IPS-NIHi7 (cell line): ENCODE results near the gene PPFIBP1.
"Not testable (repeated sequence)": the region's sequence is repeated elsewhere in the genome, so short reads cannot be mapped to it uniquely, and the experiment has no call there.

Experiments used
- DNase-seq: peaks from one replicate; pipeline ENCODE4 v3.0.0; 2012; ENCODE audit warnings: mixed read lengths; ENCODE audit errors: extremely low spot score

The PPFIBP1 gene

DNA sequence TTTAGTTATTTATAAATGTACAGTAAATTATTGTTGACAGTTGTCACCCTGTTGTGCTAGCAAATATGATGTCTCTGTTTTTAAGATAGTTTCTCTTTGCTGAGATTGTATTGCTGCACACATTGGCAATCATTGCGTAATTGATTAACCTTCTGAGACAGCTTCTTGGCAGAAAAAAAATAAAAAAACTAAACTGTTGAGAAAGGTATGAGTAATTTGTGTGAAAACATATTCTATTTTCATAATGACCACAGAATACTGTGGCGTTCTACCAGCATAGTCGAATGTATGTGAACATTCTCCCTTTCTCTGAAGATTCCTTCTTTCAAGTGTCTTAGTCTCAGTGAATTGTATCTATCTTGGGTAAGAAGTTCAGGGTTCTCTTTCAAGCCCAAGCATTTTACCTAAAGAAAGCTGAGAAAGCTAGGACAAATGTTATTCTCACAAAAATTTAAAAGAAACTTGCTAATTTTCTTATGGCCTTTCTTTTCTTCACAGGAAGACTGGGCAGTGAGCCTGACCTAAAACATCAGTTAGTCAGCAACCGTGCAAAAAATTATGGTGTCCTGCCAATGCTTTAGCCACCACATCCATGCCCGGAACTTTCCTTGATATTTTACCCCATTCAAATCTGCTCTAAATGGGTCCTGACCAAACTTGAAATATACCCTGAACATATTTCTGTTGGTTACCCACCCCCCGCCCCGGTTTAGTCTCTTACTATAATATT lies 103.3 kb downstream of the PPFIBP1 start:
- DNase-seq, result no peak

DNA sequence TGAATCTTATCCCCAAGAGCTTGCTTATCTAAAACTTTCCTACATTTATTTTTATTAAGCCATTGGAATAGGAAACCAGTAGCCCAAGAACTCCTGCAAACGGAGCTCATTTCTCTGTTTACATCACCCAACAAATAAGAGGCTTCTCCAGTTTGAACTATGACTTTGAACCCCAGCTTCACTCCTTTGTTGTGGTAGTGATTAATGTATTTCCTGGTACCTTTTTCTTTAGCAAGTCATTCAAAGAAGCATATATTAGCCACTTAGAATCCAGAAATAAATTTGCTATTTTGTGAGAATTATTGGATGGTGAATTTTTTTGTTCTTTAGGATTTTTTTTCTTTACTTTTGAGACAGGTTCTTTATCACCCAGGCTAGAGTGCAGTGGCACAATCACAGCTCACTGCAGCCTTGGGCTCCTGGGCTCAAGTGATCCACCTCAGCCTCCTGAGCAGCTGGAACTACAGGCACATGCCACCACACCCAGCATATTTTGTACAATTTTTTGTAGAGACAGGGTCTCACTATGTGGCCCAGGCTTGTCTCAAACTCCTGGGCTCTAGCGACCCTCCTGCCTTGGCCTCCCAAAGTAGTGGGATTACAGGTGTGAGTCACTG lies 104.0 kb downstream of the PPFIBP1 start:
- not testable (repeated sequence) for DNase-seq

DNA sequence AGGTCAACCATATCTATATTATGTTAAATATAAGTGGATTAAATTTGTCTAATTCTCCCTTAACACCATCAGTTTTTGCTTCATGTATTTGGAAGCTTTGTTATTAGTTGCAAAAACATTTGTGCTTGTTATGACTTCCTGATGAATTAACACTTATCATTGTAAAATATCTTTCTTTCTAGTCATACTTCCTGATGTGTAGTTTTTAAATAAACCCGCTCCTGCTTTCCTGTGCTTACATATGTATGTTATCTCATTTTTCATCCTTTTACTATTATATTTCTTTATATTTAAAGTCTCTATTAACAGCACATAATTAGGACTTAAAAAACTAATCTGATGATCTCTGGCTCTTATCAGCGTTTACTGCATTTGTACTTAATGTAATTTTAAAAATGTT lies 106.2 kb downstream of the PPFIBP1 start:
- not testable (repeated sequence) for DNase-seq

DNA sequence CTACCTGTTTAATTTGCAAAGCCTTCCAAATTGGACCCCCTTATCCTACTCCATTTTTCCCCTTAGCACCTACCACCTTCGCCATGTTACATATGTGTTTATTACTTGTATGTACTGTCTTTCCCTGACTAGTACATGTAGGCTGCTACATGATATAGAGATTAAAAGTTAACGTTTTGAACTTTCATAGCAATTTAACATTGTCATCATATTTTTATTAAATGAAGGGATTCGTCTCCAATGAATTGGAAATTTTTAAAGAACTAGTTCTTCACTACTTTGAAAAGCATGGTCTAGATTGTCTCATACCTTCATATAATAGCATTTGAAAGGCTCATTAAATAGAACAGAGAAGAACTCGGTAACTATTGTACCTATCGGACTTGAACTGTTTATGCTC lies 107.4 kb downstream of the PPFIBP1 start:
- DNase-seq, result no peak

DNA sequence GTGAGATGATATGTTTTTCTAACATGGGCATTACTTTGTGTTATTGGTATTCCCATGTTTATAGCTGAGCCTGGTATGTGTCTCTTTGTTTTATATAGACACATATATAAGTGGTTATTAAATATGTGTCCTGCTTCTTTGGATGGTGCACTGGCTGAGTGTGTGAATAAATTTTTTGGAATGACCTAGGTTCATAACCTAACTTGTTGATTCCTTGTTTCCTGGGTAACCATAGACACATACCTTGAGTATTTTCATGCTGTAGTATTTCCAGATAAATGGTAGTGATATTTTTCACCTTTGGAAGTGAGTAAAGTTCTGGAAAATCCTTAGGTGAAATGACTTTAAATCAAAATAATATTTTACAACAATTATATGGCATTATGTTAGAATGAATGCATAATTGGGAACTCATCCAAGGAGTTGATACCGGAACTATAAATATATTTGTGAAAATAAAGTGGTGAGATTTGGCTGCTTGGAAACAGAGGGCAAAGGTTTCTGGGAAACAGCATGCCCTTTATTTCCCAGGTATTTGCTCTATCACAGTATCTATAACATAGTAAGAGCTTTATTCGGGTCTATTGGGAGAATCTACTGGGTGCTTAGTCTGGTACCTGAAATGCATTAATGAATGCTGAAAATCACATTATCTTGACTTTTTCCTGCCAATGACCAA lies 107.9 kb downstream of the PPFIBP1 start:
- no peak for DNase-seq

DNA sequence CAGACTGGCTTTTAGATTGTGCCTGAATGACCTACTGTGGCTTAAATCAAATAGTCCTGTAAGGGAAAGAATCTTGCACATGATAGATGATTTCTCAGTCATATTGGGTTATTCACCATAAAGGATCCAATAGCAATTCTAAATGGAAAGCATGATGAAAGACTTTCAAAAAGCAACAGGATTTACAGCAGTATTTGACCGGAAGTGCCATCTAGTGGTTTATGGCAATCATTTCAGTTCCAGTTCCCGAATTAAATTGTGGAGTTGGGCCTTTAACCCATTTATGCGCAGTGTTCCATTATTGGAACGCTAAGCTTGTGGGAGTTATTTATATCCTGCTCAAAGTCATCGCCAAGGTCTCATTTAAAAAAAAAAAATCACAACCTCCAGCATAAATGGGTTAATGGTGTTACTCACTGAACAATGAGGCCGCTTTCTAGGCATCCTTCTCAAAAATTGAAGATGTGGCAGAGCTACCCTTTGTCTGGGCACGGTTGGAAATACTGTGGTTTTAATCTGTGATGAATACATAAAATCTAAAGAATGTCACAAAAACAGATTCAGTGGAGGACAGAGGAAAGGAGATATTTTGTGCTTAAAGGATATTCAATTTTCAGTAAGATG lies 111.5 kb downstream of the PPFIBP1 start:
- peak; percentile 45 for DNase-seq

DNA sequence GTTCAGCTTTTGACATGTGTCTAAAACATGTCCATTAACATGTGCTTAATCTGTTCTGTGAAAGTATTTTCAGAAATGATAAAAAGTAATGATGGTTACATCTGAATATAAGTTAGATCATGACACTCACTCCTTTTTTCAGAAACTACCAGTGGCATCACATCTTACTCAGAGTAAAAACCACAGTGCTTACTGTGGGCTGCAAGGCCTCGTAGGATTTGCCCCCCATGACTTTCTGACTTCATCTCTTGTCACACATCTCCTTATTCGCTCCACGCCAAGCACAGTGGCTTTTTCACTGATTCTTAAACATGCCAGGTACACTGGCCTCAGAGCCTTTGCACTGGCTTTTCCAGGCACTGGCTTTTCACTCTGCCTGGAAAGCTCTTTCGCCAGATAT lies 112.6 kb downstream of the PPFIBP1 start:
- DNase-seq, result not testable (repeated sequence)

DNA sequence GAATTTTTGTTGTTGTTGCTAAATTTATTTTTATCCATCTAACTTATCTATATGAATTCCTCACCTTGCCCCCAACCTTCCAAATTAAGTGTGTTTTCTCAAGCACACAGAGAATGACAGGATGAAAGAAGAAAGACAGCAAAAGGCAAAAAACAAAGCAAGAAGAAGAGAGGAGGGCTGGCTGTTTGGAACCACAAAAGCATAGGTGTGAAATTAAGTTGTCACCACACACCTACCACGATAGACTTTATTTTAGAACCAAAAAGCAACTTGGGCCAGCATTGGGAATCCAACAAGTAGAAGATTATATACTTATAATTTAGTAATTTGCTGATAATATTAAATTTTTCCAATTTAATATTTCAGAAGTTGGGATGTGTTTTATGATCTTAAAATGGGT lies 113.5 kb downstream of the PPFIBP1 start:
- DNase-seq, result no peak

DNA sequence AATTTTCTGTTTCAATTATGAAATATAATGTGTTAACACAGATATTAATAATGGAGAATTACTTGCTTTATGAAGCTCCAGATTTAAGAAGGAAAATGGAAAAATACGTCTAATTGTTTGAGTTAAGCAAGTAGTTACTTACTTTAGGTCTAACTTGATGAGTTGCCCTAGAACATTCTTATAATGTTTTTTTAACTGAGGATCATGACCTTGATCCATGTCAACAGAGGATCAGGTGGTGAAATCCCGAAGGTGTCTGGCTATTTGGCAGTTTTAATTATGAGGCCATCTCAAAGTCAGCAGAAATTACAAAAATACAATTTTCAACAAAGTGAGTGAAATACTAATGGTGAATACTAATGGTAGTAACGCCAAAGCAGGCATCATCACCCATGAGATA lies 115.3 kb downstream of the PPFIBP1 start:
- no peak for DNase-seq

DNA sequence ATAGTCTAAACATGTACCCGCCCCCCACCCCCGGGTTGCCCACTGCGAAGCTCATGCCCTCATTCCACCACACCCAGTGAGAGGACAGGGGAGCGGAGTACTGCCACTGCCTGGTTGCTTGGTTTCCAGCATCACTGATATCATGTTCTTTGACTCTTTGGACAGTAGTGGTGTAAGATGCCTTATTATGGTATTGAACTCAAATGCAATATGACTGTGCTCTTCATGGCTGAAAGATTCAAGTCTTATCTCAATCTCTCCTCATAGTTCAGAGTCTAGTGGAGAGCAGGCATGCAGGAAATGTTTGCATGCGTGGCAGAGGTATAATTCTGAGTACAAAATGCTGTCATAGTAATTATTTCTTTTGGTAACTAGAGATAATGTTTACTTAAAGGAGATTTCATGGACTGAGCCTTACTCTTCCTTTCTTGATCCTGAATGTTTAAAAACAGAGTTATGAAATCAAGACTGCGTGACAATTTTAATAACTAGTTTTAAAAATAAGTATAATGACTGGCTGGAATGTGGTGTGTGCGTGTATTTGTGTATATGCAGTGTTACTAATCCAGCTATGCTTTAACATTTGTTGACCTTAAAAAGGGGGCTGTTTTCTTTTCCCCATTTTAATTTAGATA lies 116.7 kb downstream of the PPFIBP1 start:
- not testable (repeated sequence) for DNase-seq

DNA sequence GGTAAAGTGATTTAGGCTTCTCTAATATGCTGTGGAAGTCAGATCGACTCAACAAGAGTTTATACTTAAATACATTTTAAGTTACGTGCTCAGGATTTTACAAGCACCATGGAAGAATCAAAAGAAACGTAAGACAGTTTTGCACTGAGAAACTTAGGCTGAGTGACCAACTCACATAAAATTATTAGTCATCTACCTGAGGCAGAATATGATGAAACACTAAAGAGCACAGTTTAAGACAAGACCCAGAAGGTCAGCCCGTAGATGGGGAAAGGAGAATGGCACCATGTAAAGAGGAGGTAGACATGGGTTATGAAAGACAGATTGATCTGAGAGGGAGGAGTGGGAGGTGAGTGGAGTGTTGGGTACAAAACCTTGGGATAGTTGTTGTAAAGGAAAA lies 118.4 kb downstream of the PPFIBP1 start:
- not testable (repeated sequence) for DNase-seq

DNA sequence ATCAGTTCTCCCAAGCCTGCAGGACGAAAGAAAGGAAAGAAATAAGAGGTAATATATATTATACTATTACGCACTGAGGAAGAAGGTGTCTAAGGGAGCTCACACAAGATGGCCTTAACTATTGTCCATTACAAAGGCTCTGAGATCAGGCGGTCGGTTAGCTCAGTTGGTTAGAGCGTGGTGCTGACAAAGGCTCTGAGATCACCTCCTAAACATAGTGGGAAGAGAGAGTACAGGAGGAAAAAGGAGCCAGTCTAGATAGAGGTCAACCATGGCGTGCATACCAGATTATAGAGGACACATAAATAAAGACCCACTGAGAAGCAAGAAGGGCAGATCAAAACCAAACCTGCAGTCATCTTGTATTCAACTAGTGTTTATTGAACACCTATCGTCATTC lies 118.9 kb downstream of the PPFIBP1 start:
- DNase-seq, result not testable (repeated sequence)

DNA sequence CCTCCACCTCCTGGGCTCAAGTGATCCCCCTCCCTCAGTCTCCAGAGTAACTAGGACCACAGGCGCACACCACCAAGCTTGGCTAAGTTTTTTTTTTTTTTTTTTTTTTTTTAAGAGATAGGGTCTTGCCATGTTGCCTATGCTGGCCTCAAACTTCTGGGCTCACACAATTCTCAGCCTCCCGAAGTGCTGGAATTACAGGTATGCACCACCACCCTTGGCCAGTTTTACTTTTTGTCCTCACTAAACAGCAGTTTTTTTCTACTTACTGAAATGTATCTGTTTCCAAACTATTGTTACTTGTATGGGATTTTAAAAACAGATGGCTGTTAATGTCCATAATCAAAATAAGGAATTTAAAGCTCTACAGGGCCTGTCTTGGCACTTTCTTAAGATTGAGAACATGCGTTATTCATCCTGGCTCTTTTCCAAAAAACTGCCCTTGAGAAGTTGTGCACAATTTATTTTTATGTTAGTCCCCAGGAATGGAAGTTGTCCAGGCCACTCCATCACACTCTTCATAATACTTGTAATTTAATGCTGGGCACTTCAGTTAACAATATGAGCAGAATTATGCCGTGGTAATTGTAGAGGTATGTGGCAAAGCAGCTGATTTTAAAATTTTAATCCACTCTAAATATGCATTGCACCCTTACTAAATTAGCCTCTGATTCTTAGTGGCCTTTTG lies 120.3 kb downstream of the PPFIBP1 start:
- DNase-seq, result no peak

DNA sequence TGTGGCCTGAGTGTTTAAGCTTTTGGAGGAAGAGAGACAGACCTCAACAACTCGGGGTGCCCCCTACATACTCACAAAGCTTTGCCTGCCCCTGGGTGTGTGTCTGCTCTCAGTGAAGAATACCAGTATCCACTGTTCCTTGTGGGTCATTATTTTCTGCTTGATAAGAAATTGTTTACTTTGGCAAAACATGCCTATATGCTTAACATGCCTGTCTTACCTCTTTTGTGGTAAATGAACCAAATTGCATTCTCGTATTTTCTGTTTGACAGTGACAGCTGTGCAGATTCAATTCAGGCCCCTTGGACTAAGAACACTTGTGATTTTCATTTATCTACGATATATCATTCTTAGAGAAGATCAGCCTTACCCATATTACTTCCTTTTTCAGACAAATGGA lies 121.7 kb downstream of the PPFIBP1 start:
- no peak for DNase-seq

DNA sequence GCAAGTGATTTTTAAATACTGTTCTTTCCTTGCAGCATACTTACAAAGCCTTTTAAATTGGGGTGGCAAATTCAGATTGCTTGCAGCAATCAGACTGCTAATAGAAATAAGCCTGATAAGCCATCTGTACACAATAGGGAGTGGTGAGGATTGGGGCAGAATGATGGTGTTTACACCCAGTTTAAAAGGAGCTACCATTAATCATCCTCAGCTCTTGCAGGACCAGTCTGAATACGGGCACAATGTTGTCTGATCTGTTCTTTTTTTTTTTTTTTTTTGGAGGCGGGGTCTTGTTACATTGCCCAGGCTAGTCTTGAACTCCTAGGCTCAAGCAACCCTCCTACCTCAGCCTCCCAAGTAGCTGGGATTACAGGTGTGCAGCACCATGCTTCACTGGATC lies 122.1 kb downstream of the PPFIBP1 start:
- no peak for DNase-seq

DNA sequence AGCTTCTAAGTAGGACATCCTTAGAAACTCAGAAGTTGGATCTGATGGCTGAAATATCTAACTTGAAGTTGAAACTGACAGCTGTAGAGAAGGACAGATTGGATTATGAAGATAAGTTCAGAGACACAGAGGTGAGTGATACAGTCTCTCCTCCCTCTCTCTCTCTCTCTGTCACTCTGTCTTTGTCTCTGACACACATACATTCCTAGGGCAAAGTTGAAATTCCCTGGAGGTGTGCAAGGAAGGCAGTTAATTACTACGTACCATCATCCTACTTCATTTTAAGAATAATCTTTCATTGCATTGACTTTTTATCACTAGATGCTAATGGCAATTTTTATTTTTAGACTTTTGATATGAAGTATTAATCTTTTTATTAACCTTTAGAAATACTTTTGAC lies 126.0 kb downstream of the PPFIBP1 start:
- no peak for DNase-seq

DNA sequence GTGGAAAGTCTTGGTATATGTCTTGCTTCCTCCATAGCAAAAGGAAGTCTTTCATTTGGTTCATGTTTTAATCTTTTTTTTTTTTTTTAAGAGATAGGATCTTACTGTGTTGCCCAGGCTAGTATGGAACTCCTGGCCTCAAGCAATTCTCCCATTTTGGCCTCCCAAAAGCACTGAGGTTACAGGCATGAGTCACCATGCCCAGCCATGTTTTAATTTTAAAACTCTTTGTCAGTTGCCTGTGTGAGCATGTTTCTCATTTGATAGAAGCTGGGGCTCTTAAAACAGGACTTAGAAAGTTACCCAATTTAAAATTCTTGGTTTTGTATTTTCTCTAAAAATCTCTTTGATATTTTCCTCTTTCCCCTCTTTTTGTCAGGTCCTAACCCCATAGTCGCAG lies 127.2 kb downstream of the PPFIBP1 start:
- DNase-seq, result no peak

DNA sequence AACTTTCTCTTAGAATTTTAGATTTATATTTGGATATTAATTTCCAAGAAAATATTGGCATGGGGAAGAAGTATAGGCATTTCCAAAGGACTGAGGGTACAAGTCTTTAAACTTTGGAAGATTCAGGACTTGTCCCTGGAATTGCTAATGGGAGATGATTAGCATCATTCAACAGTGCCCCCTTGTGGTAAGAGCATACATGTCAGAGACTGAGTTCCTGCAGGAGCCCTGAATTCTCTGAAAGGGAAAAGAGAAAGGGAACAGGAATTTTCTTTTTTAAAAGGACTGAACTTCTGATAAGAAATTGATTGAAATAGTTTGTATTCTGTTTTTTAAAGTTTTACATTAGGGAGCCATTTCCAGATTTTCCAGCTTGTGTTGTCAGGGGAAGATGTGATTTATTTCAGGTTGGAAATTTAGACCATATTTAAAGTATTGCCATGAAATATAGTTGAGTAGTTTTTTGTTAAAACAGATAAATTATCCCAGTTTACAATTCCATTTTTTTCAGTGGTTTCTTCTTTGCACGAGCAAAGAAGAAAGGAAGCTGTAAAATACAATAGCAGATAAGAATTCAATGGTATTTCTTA lies 128.3 kb downstream of the PPFIBP1 start:
- peak; percentile 79 for DNase-seq

DNA sequence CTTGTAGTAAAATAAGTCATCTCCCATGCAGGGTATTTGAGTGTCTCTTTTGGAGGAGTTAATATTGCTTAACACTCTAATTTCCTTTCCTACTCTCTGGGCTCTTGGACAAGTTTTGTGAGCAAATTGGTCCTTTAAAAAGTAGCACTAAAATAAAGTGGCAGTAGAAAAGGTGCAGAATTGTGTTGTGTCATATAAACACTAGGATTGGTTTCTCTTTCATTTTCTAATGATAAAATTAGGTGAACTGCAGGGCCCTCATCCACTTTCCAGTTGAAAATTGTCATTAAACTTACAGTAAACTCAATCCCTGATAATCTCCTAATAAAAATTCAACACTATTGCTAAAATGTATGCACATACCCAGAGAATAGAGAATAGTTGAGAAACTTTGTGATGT lies 129.7 kb downstream of the PPFIBP1 start:
- no peak for DNase-seq

DNA sequence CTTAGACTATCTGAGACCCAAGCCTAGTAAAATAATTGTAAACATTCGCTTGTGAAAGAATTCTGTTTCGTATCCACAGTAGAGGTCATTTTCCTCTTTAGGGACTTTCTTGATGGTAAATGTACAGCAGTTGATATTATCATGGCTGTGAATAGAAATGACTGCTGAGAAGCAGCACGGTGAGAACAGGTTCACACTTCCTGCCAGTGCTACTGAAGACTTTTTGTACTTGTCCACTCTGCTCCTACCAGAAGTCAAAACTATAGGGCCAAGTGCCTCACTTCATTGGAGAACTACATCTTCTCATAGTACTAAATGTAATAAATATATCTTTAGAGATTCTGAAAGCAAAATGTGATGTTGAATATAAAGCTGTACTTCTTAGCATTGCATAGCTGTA lies 131.5 kb downstream of the PPFIBP1 start:
- DNase-seq, result not testable (repeated sequence)

DNA sequence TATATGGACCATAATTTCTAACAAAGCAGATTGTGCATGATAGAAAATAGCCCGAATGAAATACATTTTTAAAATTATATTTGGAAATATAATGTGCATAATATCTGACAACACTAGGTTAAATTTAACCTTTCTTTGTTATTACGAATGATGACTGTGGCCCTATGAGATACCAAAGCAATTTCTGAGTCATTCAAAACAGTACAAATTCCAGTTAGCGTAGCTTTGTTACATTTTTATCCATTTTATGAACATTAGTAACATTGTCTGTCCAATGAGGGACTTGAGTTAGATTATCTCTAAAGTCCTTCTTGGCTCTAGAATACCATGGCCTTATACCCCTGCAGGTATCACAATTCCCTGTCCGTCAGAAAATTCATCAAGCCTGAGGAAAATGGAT lies 133.3 kb downstream of the PPFIBP1 start:
- no peak for DNase-seq
